ENCODE results near the gene PCDHGA4.
"Not testable (repeated sequence)": the region's sequence is repeated elsewhere in the genome, so short reads cannot be mapped to it uniquely, and the experiment has no call there.

Gene PCDHGA4

GRCh38 chr5:141349917-141350619 lies 4.8 kb upstream of the PCDHGA4 start, which contains the start of gene PCDHGB1:
PCDHGB1 (plus strand) TSS chr5:141350099; CDS start chr5:141350261, 162 bp downstream.
- no peak for DNase-seq (ENCODE audit: low read depth)

DNA sequence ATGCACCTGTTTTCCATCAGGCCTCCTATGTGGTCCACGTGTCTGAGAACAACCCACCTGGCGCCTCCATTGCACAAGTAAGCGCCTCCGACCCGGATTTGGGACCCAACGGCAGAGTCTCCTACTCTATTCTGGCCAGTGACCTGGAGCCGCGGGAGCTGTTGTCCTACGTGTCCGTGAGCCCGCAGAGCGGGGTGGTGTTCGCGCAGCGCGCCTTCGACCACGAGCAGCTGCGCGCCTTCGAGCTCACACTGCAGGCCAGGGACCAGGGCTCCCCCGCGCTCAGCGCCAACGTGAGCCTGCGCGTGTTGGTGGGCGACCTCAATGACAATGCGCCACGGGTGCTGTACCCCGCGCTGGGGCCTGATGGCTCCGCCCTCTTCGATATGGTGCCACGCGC lies 3.2 kb upstream of the PCDHGA4 start:
- DNase-seq (ENCODE audit: low read depth) = no peak

GRCh38 chr5:141355641-141356040 lies 820 bp downstream of the PCDHGA4 start:
- DNase-seq (ENCODE audit: low read depth) = no peak

DNA sequence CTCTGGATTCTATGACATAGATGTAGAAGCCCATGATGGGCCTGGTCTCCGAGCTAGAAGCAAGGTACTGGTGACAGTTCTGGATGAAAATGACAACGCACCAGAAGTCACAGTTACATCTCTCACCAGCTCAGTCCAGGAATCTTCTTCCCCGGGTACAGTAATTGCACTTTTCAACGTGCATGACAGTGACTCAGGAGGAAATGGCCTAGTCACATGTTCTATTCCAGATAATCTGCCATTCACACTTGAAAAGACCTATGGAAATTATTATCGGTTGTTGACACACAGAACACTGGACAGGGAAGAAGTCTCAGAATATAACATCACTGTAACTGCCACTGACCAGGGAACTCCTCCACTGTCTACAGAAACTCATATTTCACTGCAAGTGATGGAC lies 1.3 kb downstream of the PCDHGA4 start:
- no peak for DNase-seq (ENCODE audit: low read depth)

GRCh38 chr5:141356950-141357349 lies 2.1 kb downstream of the PCDHGA4 start:
- DNase-seq (ENCODE audit: low read depth) = no peak

GRCh38 chr5:141359790-141360426 lies 5.1 kb downstream of the PCDHGA4 start, which contains the start of gene PCDHGB2:
PCDHGB2 (plus strand) TSS chr5:141359994; CDS start chr5:141360136, 142 bp downstream.
- DNase-seq (ENCODE audit: low read depth) = no peak

- DNase-seq (ENCODE audit: low read depth) = no peak
These were observed 5.9 kb downstream of the PCDHGA4 start for GRCh38 chr5:141360685-141361084.

DNA sequence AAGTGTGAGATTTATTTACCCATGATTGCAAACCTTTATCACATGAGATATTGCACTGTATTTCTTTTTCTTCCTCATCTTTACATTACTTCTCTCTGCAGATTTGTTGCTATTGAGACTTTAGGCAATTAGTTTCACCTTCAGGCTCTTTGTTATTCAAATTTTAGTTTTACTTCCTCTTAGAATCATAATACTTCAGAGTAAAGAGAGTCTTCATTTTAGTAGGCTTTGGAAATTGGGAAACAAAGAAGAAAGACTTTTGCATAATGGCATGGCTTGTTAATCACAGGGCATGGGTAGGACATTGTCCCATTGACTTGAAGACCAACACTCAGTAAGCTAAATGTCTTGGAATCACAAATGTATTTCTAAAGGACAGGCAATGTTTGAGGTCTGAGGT lies 7.9 kb downstream of the PCDHGA4 start:
- DNase-seq (ENCODE audit: low read depth) = no peak

GRCh38 chr5:141363952-141364660 lies 9.3 kb downstream of the PCDHGA4 start, which contains the start of gene PCDHGA5:
PCDHGA5 (plus strand) TSS chr5:141364162; CDS start chr5:141364331, 169 bp downstream.
- DNase-seq (ENCODE audit: low read depth) = no peak

- no peak for DNase-seq (ENCODE audit: low read depth)
These were observed 11.4 kb downstream of the PCDHGA4 start for GRCh38 chr5:141366016-141366896.

DNA sequence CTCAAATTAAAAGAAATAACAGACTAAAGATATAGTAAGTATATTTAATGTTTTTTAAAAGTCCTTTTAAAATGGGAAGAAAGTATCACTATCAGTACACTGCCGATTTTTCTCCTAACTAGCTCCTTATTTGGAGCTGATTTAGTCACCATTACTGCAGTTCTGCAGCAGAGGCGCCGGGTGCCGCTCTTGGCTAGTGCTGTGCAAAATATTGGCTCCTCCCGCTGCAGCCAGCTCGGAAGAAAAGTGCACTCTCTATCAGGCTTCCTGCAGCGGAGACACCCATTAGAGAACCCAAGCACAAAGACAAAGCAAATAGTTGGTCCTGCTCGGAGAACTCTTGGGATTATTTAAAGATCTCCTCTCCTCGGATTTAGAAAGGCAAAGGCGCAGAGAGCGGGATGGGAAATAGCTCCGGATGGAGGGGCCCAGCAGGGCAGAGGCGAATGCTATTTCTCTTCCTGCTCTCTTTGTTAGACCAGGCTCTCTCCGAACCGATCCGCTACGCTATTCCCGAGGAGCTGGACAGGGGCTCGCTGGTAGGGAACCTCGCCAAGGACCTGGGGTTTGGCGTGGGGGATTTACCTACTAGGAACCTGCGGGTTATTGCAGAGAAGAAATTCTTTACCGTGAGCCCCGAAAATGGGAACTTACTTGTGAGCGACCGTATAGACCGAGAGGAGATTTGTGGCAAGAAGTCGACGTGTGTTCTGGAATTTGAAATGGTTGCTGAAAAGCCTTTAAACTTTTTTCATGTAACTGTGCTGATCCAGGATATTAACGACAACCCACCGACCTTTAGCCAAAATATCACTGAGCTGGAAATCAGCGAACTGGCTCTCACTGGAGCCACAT lies 15.4 kb downstream of the PCDHGA4 start, which contains the start of gene PCDHGB3:
PCDHGB3 (plus strand) TSS at position 249 of the 855 bp plus-strand sequence; CDS start at position 402, 153 bp downstream.
- no peak for DNase-seq (ENCODE audit: low read depth)

DNA sequence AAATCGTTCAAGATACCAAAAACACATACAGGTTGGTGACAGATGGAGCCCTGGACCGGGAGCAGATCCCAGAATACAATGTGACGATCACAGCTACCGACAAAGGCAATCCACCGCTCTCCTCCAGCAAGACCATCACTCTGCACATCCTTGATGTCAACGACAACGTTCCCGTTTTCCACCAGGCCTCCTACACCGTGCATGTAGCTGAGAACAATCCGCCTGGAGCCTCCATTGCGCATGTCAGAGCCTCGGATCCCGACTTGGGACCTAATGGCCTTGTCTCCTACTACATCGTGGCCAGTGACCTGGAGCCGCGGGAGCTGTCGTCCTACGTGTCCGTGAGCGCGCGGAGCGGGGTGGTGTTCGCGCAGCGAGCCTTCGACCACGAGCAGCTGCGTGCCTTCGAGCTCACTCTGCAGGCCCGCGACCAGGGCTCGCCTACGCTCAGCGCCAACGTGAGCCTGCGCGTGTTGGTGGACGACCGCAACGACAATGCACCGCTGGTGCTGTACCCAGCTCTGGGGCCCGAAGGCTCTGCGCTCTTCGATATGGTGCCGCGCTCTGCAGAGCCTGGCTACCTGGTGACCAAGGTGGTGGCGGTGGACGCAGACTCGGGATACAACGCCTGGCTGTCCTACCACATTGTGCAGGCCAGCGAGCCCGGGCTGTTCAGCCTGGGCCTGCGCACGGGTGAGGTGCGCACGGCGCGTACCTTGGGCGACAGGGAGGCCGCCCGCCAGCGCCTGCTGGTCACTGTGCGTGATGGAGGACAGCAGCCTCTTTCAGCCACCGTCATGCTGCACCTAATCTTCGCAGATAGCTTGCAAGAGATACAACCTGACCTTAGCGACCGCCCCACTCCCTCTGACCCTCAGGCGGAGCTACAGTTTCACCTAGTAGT lies 17.0 kb downstream of the PCDHGA4 start:
- DNase-seq (ENCODE audit: low read depth) = no peak

DNA sequence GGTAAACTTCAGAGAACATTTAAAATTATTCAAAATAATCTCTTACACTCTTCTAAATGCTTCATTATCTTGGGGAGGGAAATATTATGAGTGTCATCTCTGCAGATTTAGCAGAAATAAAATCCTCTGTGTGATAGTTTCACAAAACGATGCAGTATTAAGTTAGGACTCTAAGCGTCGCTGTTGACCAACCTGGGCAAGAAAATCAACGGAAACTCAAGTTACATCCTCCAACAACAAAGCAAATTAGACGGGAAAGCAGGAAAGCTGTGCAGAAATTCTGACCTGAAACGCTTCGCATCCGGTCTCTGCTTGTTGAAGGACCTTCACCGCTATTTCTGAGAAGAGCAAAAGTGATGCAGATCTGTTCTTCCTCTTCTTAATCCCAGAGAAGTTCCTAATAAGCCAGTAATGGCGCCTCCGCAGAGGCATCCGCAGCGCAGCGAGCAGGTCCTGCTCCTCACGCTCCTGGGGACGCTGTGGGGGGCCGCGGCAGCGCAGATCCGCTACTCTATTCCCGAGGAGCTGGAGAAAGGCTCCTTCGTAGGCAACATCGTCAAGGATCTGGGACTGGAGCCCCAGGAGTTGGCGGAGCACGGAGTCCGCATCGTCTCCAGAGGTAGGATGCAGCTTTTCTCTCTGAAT lies 19.0 kb downstream of the PCDHGA4 start, which contains the start of gene PCDHGA6:
PCDHGA6 (plus strand) TSS at position 219 of the 645 bp plus-strand sequence; CDS start at position 412, 193 bp downstream.
- no peak for DNase-seq (ENCODE audit: low read depth)

- DNase-seq (ENCODE audit: low read depth) = no peak
These were observed 19.8 kb downstream of the PCDHGA4 start for GRCh38 chr5:141374627-141375026.

GRCh38 chr5:141375444-141376155 lies 20.8 kb downstream of the PCDHGA4 start:
- not testable (repeated sequence) for DNase-seq (ENCODE audit: low read depth)

GRCh38 chr5:141382469-141383294 lies 27.9 kb downstream of the PCDHGA4 start, which contains the start of gene PCDHGA7:
PCDHGA7 (plus strand) TSS chr5:141382742; CDS start chr5:141382900, 158 bp downstream.
- DNase-seq (ENCODE audit: low read depth) = no peak

GRCh38 chr5:141383345-141383744 lies 28.5 kb downstream of the PCDHGA4 start:
- no peak for DNase-seq (ENCODE audit: low read depth)

All from non-pigmented ciliary epithelial cell (primary cell).